ENCODE measurements around the gene GCNT1.

DNA sequence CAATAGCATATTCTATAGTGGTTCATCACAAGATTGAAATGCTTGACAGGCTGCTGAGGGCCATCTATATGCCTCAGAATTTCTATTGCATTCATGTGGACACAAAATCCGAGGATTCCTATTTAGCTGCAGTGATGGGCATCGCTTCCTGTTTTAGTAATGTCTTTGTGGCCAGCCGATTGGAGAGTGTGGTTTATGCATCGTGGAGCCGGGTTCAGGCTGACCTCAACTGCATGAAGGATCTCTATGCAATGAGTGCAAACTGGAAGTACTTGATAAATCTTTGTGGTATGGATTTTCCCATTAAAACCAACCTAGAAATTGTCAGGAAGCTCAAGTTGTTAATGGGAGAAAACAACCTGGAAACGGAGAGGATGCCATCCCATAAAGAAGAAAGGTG lies 43.8 kb downstream of the GCNT1 start:
- TF ChIP-seq, protein P1, sequence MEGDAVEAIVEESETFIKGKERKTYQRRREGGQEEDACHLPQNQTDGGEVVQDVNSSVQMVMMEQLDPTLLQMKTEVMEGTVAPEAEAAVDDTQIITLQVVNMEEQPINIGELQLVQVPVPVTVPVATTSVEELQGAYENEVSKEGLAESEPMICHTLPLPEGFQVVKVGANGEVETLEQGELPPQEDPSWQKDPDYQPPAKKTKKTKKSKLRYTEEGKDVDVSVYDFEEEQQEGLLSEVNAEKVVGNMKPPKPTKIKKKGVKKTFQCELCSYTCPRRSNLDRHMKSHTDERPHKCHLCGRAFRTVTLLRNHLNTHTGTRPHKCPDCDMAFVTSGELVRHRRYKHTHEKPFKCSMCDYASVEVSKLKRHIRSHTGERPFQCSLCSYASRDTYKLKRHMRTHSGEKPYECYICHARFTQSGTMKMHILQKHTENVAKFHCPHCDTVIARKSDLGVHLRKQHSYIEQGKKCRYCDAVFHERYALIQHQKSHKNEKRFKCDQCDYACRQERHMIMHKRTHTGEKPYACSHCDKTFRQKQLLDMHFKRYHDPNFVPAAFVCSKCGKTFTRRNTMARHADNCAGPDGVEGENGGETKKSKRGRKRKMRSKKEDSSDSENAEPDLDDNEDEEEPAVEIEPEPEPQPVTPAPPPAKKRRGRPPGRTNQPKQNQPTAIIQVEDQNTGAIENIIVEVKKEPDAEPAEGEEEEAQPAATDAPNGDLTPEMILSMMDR (IDR thresholded peaks at IDR 0.05) = no peak
- TF ChIP-seq, protein P2, sequence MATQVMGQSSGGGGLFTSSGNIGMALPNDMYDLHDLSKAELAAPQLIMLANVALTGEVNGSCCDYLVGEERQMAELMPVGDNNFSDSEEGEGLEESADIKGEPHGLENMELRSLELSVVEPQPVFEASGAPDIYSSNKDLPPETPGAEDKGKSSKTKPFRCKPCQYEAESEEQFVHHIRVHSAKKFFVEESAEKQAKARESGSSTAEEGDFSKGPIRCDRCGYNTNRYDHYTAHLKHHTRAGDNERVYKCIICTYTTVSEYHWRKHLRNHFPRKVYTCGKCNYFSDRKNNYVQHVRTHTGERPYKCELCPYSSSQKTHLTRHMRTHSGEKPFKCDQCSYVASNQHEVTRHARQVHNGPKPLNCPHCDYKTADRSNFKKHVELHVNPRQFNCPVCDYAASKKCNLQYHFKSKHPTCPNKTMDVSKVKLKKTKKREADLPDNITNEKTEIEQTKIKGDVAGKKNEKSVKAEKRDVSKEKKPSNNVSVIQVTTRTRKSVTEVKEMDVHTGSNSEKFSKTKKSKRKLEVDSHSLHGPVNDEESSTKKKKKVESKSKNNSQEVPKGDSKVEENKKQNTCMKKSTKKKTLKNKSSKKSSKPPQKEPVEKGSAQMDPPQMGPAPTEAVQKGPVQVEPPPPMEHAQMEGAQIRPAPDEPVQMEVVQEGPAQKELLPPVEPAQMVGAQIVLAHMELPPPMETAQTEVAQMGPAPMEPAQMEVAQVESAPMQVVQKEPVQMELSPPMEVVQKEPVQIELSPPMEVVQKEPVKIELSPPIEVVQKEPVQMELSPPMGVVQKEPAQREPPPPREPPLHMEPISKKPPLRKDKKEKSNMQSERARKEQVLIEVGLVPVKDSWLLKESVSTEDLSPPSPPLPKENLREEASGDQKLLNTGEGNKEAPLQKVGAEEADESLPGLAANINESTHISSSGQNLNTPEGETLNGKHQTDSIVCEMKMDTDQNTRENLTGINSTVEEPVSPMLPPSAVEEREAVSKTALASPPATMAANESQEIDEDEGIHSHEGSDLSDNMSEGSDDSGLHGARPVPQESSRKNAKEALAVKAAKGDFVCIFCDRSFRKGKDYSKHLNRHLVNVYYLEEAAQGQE (IDR thresholded peaks at IDR 0.05; ENCODE audit: insufficient read depth in 1 of 2, low read depth in 2 of 2, low read length in 1 of 2) = no peak
- TF ChIP-seq POLR2AphosphoS5 (IDR thresholded peaks at IDR 0.05; ENCODE audit: low read depth, low read length) = no peak

All from Panc1 (cell line).